GM12873 (cell line): ENCODE results near the gene IQGAP2.

Source experiments
- TF ChIP-seq, protein P1 (sequence below): IDR thresholded peaks from 2 replicates; pipeline ENCODE4 v1.5.1; 2012; ENCODE audit warnings: low read depth, mild to moderate bottlenecking, moderate library complexity, low read length, control low read depth; ENCODE audit not compliant: insufficient read depth; ENCODE audit errors: missing control alignments

Gene IQGAP2, protein sequence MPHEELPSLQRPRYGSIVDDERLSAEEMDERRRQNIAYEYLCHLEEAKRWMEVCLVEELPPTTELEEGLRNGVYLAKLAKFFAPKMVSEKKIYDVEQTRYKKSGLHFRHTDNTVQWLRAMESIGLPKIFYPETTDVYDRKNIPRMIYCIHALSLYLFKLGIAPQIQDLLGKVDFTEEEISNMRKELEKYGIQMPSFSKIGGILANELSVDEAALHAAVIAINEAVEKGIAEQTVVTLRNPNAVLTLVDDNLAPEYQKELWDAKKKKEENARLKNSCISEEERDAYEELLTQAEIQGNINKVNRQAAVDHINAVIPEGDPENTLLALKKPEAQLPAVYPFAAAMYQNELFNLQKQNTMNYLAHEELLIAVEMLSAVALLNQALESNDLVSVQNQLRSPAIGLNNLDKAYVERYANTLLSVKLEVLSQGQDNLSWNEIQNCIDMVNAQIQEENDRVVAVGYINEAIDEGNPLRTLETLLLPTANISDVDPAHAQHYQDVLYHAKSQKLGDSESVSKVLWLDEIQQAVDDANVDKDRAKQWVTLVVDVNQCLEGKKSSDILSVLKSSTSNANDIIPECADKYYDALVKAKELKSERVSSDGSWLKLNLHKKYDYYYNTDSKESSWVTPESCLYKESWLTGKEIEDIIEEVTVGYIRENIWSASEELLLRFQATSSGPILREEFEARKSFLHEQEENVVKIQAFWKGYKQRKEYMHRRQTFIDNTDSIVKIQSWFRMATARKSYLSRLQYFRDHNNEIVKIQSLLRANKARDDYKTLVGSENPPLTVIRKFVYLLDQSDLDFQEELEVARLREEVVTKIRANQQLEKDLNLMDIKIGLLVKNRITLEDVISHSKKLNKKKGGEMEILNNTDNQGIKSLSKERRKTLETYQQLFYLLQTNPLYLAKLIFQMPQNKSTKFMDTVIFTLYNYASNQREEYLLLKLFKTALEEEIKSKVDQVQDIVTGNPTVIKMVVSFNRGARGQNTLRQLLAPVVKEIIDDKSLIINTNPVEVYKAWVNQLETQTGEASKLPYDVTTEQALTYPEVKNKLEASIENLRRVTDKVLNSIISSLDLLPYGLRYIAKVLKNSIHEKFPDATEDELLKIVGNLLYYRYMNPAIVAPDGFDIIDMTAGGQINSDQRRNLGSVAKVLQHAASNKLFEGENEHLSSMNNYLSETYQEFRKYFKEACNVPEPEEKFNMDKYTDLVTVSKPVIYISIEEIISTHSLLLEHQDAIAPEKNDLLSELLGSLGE (N-terminal part only)

DNA sequence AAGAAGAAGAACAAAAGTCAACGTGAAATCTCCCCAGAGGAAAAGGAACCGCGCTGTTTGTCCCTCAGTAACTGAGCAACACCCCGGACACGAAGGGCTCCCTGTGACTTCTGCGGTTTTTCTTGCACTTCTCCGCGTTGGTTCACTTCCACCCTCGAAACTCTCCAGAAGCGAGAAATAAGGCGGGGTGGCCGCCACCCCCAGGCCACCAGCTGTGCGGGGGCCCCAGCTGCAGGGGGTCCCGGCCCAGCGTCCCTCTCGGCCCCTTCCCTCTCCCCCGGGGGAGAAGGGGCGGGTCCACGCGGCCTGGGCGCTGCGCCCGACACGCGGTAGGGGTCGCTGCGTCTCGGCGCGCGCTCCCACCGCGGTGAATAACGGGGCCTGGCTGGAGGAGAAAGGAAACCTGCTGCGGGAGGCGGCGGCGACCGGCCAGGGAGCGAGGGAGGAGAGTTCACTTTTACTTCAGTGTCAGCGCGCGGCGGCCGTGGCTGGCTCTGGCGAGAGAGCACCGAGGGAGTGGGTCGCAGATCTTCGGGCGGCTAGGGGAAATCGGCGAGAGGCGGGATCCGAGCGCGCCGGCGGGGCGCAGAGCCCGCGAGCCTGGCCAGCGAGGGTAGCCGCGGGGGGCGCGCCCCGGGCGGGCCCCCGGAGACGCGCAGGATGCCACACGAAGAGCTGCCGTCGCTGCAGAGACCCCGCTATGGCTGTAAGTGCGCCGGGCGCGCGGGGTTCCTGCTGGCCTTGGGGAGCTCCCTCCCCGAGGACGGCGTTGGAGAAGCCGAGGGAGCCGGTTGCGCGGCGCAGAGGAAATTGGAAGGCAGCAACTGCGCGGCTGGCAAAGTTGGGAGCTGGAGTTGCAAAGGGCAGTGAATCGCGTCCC lies at the start of gene IQGAP2:
TSS of gene IQGAP2 (plus strand) at position 400 of the 880 bp plus-strand sequence. CDS start at position 661, 261 bp downstream.
- TF ChIP-seq, protein P1, sequence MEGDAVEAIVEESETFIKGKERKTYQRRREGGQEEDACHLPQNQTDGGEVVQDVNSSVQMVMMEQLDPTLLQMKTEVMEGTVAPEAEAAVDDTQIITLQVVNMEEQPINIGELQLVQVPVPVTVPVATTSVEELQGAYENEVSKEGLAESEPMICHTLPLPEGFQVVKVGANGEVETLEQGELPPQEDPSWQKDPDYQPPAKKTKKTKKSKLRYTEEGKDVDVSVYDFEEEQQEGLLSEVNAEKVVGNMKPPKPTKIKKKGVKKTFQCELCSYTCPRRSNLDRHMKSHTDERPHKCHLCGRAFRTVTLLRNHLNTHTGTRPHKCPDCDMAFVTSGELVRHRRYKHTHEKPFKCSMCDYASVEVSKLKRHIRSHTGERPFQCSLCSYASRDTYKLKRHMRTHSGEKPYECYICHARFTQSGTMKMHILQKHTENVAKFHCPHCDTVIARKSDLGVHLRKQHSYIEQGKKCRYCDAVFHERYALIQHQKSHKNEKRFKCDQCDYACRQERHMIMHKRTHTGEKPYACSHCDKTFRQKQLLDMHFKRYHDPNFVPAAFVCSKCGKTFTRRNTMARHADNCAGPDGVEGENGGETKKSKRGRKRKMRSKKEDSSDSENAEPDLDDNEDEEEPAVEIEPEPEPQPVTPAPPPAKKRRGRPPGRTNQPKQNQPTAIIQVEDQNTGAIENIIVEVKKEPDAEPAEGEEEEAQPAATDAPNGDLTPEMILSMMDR = peak; percentile 75

DNA sequence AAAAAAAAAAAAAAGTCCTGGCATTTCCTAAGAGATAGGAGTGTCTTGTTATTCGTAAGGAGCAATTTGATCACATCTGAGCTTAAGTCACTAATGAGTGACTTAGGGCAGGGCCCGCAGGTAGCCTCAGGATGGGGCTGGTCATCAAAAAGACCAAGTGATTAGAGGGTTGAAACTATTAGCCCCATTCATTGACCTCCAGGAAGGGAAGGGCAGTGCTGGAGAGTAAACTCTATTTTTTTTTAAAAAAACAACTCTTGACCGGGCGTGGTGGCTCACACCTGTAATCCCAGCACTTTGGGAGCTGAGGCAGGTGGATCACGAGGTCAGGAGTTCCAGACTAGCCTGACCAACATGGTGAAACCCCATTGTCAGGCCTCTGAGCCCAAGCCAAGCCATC lies 46.2 kb upstream of the IQGAP2 start:
- TF ChIP-seq, protein P1 = no peak

DNA sequence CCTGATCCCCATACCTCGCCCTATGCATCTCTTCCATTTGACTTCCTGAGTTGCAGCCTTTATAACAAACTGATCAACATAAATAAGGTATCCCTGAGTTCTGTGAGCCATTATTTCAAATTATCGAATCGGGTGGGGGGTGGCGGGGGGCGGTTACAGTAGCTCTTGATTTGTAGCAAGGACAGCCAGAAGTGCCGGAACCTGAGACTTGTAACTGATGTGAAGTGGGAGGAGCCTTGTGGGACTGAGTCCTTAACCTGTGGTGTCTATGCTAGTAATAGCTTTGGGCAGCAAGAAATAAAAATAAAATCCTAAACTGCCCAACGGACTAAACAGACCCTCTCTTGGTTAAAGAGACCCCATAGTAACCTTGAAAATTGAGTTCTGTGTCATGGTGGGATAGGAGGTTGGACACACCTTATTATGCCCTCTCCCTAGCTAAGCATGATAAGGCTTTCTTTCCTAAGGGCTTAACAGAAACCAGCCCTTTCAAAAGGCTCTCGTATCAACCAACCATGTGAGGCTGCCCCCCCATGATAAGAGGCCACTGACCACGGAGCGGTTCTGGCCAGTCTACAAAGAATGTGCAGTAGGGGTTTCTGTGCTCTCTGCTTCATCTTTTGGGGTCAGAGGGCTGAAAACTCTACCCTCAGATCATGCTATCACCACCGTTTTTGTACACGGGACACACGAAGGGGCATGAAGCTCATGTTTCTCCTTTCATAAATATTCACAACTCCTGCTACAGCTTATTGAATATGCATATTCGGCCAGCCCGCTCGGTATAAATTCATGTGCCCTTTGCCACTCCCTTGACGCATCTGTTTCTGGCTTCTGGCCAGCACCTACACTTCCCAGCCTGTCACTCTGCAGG lies 39.5 kb upstream of the IQGAP2 start:
- TF ChIP-seq, protein P1 = no peak

DNA sequence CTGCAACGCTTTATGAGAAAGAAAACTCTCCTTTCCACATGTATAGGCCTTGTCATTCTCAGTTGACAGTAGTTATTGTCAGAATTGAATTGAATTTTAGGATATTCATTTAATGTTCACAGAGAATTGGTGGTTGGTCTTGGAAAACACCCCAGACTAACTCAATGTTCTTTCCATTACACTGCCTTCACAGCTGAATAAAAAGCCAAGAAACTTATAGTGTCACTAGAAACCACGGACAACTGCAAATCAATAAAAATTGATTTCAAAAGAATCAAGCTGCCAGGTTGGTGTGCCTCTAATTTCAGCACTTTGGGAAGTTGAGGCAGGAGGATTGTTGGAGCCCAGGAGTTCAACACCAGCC lies 38.9 kb upstream of the IQGAP2 start:
- TF ChIP-seq, protein P1 = no peak

DNA sequence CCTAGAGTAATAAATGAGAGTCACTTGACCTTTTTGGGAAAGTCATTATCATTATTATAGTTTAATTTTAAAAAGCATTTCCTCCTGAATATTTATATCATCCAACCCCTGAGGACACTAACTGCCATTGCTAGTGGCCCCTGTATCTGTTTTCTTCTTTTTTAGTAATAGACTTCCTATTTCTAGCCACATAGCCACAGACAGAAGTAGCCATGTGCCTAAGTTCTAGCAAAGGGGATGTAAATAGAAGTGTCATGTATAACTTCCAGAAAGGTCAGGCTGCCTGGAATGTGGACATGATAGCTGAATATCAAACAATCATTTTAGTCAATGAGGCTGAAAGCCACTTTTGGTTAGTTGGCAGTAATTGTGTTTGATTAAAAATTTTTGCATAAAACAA lies 37.5 kb upstream of the IQGAP2 start:
- TF ChIP-seq, protein P1 = no peak

DNA sequence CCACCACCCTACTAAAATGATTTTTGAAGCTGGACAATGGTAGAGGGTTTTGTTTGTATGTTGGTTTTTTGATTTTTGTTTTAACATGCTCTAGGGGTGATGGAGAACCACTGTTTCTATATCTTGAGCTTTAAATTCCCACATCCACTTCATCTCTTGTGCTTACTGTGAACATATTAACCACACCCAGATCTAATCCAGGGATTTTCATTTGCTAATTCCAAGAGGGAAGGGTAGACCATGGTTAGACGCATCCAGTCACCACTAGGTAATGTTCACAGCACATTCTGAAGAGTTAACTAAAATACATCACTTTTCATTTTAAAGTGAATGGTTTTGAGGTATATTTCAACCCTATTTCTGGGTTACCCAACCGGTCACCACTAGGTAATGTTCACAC lies 36.5 kb upstream of the IQGAP2 start:
- TF ChIP-seq, protein P1 = no peak
